ENCODE results near the gene TRPM2. TPM values are rescaled to one million over a fixed set of nuclear protein-coding genes. Genes with fewer than 3 reads are reported as not detected.

TRPM2 gene
- total and polyA plus RNA-seq, 2 of the 13 experiments (the other 11 are each of a cell fraction or from before 2014, with no cell fraction given), result 0.07 to 0.20 TPM

DNA sequence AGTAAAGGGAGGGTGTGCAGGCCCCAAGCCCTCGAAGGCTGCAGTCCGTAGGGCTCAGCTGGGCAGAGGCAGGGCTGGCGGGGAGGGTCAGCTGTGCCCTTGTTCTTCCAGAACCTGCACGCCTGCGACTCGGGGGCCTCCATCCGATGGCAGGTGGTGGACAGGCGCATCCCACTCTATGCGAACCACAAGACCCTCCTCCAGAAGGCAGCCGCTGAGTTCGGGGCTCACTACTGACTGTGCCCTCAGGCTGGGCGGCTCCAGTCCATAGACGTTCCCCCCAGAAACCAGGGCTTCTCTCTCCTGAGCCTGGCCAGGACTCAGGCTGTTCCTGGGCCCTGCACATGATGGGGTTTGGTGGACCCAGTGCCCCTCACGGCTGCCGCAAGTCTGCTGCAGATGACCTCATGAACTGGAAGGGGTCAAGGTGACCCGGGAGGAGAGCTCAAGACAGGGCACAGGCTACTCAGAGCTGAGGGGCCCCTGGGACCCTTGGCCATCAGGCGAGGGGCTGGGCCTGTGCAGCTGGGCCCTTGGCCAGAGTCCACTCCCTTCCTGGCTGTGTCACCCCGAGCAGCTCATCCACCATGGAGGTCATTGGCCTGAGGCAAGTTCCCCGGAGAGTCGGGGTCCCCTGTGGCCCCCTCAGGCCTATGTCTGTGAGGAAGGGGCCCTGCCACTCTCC lies 88.3 kb downstream of the TRPM2 start (continued):
- TF ChIP-seq ZNF598 (CRISPR knock-in tag; IDR thresholded peaks at IDR 0.05; ENCODE audit: borderline replicate concordance) (0 out of 2 replicates have a peak, but pooled peaks have one; percentile 17), KLF6 (CRISPR knock-in tag; IDR thresholded peaks at IDR 0.05) (no peak)

DNA sequence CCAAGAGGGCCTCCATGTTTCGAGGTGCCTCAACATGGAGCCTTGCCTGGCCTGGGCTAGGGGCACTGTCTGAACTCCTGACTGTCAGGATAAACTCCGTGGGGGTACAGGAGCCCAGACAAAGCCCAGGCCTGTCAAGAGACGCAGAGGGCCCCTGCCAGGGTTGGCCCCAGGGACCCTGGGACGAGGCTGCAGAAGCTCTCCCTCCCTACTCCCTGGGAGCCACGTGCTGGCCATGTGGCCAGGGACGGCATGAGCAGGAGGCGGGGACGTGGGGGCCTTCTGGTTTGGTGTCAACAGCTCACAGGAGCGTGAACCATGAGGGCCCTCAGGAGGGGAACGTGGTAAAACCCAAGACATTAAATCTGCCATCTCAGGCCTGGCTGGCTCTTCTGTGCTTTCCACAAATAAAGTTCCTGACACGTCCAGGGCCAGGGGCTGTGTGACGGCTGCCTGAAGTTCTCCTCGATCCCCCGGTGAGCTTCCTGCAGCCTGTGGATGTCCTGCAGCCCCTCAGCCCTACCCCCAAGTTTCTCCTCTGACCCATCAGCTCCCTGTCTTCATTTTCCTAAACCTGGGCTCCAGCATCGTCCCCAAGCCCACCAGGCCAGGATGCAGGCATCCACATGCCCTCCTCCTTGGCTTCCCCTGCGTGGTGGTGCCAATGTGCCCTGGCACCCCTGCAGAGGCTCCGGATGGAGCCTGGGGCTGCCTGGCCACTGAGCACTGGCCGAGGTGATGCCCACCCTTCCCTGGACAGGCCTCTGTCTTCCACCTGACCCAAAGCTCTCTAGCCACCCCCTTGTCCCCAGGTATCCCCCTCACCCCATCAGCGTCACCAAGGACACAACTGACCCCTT lies 89.1 kb downstream of the TRPM2 start:
- Histone ChIP-seq H3K27ac (ENCODE audit: extremely low read length, insufficient read depth, low read length) (no peak overlapping the region), H3K79me2 (ENCODE audit: insufficient read depth, low read length) (no peaks in the 10 kb centered on the region), H2AFZ (ENCODE audit: low read length) (no peak overlapping the region), H3K4me1 (ENCODE audit: insufficient read depth, low read length) (peaks cover 52% of the 10 kb centered on the region), H3K36me3 (replicated peaks in 1 of 2; ENCODE audit: control insufficient read depth in 1 of 2, insufficient read depth in 2 of 2, low read length in 2 of 2) (no peaks in the 10 kb centered on the region), H3K4me3 (replicated peaks in 1 of 3; ENCODE audit: insufficient read depth in 1 of 3, low read depth in 2 of 3, low read length in 3 of 3) (no peak overlapping the region; a peak in 1 of 6 replicates), H3K27me3 (ENCODE audit: control insufficient read depth in 1 of 2, insufficient read depth in 2 of 2, low read length in 2 of 2) (peaks cover 2 to 15% of the 10 kb centered on the region in 2 experiments; a peak in 3 of 5 replicates), H3K9me3 (ENCODE audit: low read length) (no peaks in the 10 kb centered on the region), H3K4me2 (ENCODE audit: low read depth, low read length) (no peak overlapping the region), H4K20me1 (ENCODE audit: insufficient read depth, low read length) (no peaks in the 10 kb centered on the region), H3K9ac (ENCODE audit: insufficient read depth, low read depth, low read length) (no peak overlapping the region)
- 95% methylated on average over 4 of the region's 19 CpGs for WGBS (ENCODE audit: low lambda C conversion rate)
- no peak for DNase-seq (ENCODE audit: low spot score)
- ATAC-seq, result no peak
- in situ Hi-C loops (cut with HindIII; ENCODE audit: extremely low pct_ligation_motif_present, low pct_unique_long_range_greater_than_20kb), result loop anchor here (5.0 kb wide), 1 partner anchor 40 kb away; no protein-coding TSS in a partner anchor
- BruUV-seq (replicated peaks), result no TSS peak
- FAIRE-seq, result no peak
- CTCF ChIA-PET (ENCODE audit: low intra/inter-chr PET ratio, low total read pairs), result no interaction called here
- POLR2A ChIA-PET, result interaction anchor here (1.0 to 2.4 kb wide), 3 partner anchors 13 to 40 kb away, joined by 3 to 5 read pairs (median 4); partner anchors contain the start of gene LRRC3
- intact Hi-C loops (cut with micrococcal nuclease; ENCODE audit: unreplicated experiment), result no loop called here
- TF ChIP-seq ELF3 (CRISPR knock-in tag; IDR thresholded peaks at IDR 0.05), result 0 out of 2 replicates have a peak, but pooled peaks have one; percentile 45
- TF ChIP-seq EEA1 (CRISPR knock-in tag; IDR thresholded peaks at IDR 0.05; ENCODE audit: borderline replicate concordance), result peak; percentile 93; the same call in 1 of the 2 replicates
- TF ChIP-seq ZFP41 (CRISPR knock-in tag; IDR thresholded peaks at IDR 0.05; ENCODE audit: borderline replicate concordance), result 0 out of 2 replicates have a peak, but pooled peaks have one; percentile 60
- TF ChIP-seq, protein P1, sequence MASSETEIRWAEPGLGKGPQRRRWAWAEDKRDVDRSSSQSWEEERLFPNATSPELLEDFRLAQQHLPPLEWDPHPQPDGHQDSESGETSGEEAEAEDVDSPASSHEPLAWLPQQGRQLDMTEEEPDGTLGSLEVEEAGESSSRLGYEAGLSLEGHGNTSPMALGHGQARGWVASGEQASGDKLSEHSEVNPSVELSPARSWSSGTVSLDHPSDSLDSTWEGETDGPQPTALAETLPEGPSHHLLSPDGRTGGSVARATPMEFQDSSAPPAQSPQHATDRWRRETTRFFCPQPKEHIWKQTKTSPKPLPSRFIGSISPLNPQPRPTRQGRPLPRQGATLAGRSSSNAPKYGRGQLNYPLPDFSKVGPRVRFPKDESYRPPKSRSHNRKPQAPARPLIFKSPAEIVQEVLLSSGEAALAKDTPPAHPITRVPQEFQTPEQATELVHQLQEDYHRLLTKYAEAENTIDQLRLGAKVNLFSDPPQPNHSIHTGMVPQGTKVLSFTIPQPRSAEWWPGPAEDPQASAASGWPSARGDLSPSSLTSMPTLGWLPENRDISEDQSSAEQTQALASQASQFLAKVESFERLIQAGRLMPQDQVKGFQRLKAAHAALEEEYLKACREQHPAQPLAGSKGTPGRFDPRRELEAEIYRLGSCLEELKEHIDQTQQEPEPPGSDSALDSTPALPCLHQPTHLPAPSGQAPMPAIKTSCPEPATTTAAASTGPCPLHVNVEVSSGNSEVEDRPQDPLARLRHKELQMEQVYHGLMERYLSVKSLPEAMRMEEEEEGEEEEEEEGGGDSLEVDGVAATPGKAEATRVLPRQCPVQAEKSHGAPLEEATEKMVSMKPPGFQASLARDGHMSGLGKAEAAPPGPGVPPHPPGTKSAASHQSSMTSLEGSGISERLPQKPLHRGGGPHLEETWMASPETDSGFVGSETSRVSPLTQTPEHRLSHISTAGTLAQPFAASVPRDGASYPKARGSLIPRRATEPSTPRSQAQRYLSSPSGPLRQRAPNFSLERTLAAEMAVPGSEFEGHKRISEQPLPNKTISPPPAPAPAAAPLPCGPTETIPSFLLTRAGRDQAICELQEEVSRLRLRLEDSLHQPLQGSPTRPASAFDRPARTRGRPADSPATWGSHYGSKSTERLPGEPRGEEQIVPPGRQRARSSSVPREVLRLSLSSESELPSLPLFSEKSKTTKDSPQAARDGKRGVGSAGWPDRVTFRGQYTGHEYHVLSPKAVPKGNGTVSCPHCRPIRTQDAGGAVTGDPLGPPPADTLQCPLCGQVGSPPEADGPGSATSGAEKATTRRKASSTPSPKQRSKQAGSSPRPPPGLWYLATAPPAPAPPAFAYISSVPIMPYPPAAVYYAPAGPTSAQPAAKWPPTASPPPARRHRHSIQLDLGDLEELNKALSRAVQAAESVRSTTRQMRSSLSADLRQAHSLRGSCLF (CRISPR knock-in tag; IDR thresholded peaks at IDR 0.05; ENCODE audit: borderline replicate concordance), result no peak
- peak; percentile 86; the same call in 1 of the 2 replicates for TF ChIP-seq ZFP37 (CRISPR knock-in tag; IDR thresholded peaks at IDR 0.05; ENCODE audit: borderline replicate concordance)
- TF ChIP-seq WIZ (CRISPR knock-in tag; IDR thresholded peaks at IDR 0.05), result peak; percentile 77; the same call in 1 of the 2 replicates
- peak in 1 of 2 experiments; percentile 66; a peak in 1 of 4 replicates for TF ChIP-seq KLF16 (CRISPR knock-in tag; IDR thresholded peaks at IDR 0.05)
- no peak for TF ChIP-seq SAFB2 (CRISPR knock-in tag; IDR thresholded peaks at IDR 0.05; ENCODE audit: borderline replicate concordance, low read depth)
- TF ChIP-seq, protein P2, sequence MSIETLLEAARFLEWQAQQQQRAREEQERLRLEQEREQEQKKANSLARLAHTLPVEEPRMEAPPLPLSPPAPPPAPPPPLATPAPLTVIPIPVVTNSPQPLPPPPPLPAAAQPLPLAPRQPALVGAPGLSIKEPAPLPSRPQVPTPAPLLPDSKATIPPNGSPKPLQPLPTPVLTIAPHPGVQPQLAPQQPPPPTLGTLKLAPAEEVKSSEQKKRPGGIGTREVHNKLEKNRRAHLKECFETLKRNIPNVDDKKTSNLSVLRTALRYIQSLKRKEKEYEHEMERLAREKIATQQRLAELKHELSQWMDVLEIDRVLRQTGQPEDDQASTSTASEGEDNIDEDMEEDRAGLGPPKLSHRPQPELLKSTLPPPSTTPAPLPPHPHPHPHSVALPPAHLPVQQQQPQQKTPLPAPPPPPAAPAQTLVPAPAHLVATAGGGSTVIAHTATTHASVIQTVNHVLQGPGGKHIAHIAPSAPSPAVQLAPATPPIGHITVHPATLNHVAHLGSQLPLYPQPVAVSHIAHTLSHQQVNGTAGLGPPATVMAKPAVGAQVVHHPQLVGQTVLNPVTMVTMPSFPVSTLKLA (IDR thresholded peaks at IDR 0.05), result peak; percentile 83
- no peak for TF ChIP-seq SMC3 (IDR thresholded peaks at IDR 0.05; ENCODE audit: low read length)
- TF ChIP-seq MAZ (IDR thresholded peaks at IDR 0.05; ENCODE audit: borderline replicate concordance, low read depth, low read length), result no peak
- TF ChIP-seq MAZ (CRISPR knock-in tag; IDR thresholded peaks at IDR 0.05; ENCODE audit: low read depth), result 0 out of 2 replicates have a peak, but pooled peaks have one; percentile 31

Data from HepG2 (cell line).